ENCODE data around the gene TGFB1. TPM values are rescaled to one million over a fixed set of nuclear protein-coding genes. Genes with fewer than 3 reads are reported as not detected.

Gene TGFB1
- total and polyA plus RNA-seq, 2 of the 13 experiments (the other 11 are each of a cell fraction or from before 2014, with no cell fraction given), result 4.1 to 5.4 TPM

GRCh38 chr19:41397086-41398049 is 43.6 kb upstream of the TGFB1 start, which contains the start of the genes BCKDHA and EXOSC5 (continued):
- TF ChIP-seq ZNF335 (CRISPR knock-in tag; IDR thresholded peaks at IDR 0.05) (peak; percentile 100), FIP1L1 (IDR thresholded peaks at IDR 0.05; ENCODE audit: borderline replicate concordance, insufficient read depth, low read depth, low read length) (no peak), ATF2 (CRISPR knock-in tag; IDR thresholded peaks at IDR 0.05) (0 out of 2 replicates have a peak, but pooled peaks have one; percentile 39), BORCS8-MEF2B (CRISPR knock-in tag; IDR thresholded peaks at IDR 0.05) (peak; percentile 64), FOXA3 (CRISPR knock-in tag; IDR thresholded peaks at IDR 0.05) (no peak), ZNF441 (CRISPR knock-in tag; IDR thresholded peaks at IDR 0.05; ENCODE audit: borderline replicate concordance) (no peak), MTF1 (CRISPR knock-in tag; IDR thresholded peaks at IDR 0.05) (no peak), ZNF337 (CRISPR knock-in tag; IDR thresholded peaks at IDR 0.05; ENCODE audit: borderline replicate concordance, low read depth) (0 out of 2 replicates have a peak, but pooled peaks have one; percentile 24), SIX1 (CRISPR knock-in tag; IDR thresholded peaks at IDR 0.05; ENCODE audit: borderline replicate concordance) (no peak), MED8 (CRISPR knock-in tag; IDR thresholded peaks at IDR 0.05; ENCODE audit: insufficient replicate concordance) (no peak), FOXJ3 (CRISPR knock-in tag; IDR thresholded peaks at IDR 0.05; ENCODE audit: borderline replicate concordance) (peak; percentile 55; the same call in 1 of the 2 replicates), ATRX (CRISPR knock-in tag; IDR thresholded peaks at IDR 0.05; ENCODE audit: borderline replicate concordance) (no peak), HDAC6 (IDR thresholded peaks at IDR 0.05; ENCODE audit: low read depth, low read length) (peak; percentile 97; the same call in 1 of the 2 replicates), ZNF646 (CRISPR knock-in tag; IDR thresholded peaks at IDR 0.05) (no peak), ZNF713 (CRISPR knock-in tag; IDR thresholded peaks at IDR 0.05) (no peak), ZNF781 (CRISPR knock-in tag; IDR thresholded peaks at IDR 0.05; ENCODE audit: borderline replicate concordance, not compliant biosample characterization) (peak; percentile 71), PHF21A (CRISPR knock-in tag; IDR thresholded peaks at IDR 0.05) (peak; percentile 64; the same call in 1 of the 2 replicates), ZFP82 (CRISPR knock-in tag; IDR thresholded peaks at IDR 0.05; ENCODE audit: borderline replicate concordance) (no peak)
- TF ChIP-seq, protein P1, sequence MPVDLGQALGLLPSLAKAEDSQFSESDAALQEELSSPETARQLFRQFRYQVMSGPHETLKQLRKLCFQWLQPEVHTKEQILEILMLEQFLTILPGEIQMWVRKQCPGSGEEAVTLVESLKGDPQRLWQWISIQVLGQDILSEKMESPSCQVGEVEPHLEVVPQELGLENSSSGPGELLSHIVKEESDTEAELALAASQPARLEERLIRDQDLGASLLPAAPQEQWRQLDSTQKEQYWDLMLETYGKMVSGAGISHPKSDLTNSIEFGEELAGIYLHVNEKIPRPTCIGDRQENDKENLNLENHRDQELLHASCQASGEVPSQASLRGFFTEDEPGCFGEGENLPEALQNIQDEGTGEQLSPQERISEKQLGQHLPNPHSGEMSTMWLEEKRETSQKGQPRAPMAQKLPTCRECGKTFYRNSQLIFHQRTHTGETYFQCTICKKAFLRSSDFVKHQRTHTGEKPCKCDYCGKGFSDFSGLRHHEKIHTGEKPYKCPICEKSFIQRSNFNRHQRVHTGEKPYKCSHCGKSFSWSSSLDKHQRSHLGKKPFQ (CRISPR knock-in tag; IDR thresholded peaks at IDR 0.05; ENCODE audit: insufficient replicate concordance), result peak; percentile 33

Measured in HepG2 (cell line).